Right atrium auricular region (tissue), 2 donors: Measurements from ENCODE around the gene NSUN3. TPM values are rescaled to one million over a fixed set of nuclear protein-coding genes. Genes with fewer than 3 reads are reported as not detected.
"Not testable (repeated sequence)": the region's sequence is repeated elsewhere in the genome, so short reads cannot be mapped to it uniquely, and the experiment has no call there.

Source experiments
- DNase-seq: peaks from one replicate; pipeline ENCODE4 v3.0.0-alpha.2; 2019; ENCODE audit warnings: low spot score
- H3K27ac ChIP-seq, 2 donors: fragments of 200-600 bp; sonication (generic); 1 replicate in 1 of 2; 2 replicates in 1 of 2; pipeline ENCODE4 v1.5.1; 2016 to 2019
- H3K27me3 ChIP-seq, 2 donors: fragments of 200-600 bp; sonication (generic); one replicate each; pipeline versions ENCODE4 v1.5.1 to v1.6.0; 2017 to 2019
- H3K36me3 ChIP-seq: fragments of 200-600 bp; sonication (generic); one replicate; pipeline ENCODE4 v1.5.1; 2016
- H3K4me1 ChIP-seq, 2 donors: fragments of 200-600 bp; sonication (generic); one replicate each; pipeline versions ENCODE4 v1.5.1 to v1.6.0; 2017 to 2019
- H3K4me3 ChIP-seq, 2 donors: fragments of 200-600 bp; sonication (generic); 1 replicate in 1 of 2; 2 replicates in 1 of 2; pipeline ENCODE4 v1.5.1; 2017 to 2019; ENCODE audit warnings: mild to moderate bottlenecking in 1 of 2, moderate library complexity in 1 of 2
- H3K9me3 ChIP-seq, 2 donors: fragments of 200-600 bp; sonication (generic); one replicate each; pipeline ENCODE4 v1.5.1; 2019
- CTCF ChIP-seq, 2 donors: fragments of 200-600 bp; sonication (generic); IDR thresholded peaks; one replicate each; pipeline ENCODE4 v1.5.1; 2019; ENCODE audit warnings: antibody characterized with exemption in 2 of 2
- total RNA-seq, 2 donors: library from RNA; depleted of rRNA; stranded (reverse); fragments of >200 nt; gene quantifications; one replicate each; pipeline ENCODE4 v1.1.0, GENCODE V29; 2016

NSUN3 gene
- total RNA-seq, 2 donors from 2014 or later, result 6.1 to 6.6 TPM

- Histone ChIP-seq H3K36me3 (peaks cover 19% of the 10 kb centered on the region), H3K4me1 (no peaks in the 10 kb centered on the region), H3K27ac (no peak overlapping the region), H3K4me3 (no peak overlapping the region), H3K9me3 (no peaks in the 10 kb centered on the region), H3K27me3 (no peaks in the 10 kb centered on the region)
- DNase-seq, result no peak
- TF ChIP-seq CTCF (IDR thresholded peaks at IDR 0.05), result no peak
Observed at GRCh38 chr3:94101860-94102259, 39.0 kb downstream of the NSUN3 start.

- Histone ChIP-seq H3K36me3 (peaks cover 14% of the 10 kb centered on the region), H3K4me3 (no peak overlapping the region), H3K27me3 (no peaks in the 10 kb centered on the region), H3K4me1 (no peaks in the 10 kb centered on the region), H3K27ac (no peak overlapping the region), H3K9me3 (no peaks in the 10 kb centered on the region)
- TF ChIP-seq CTCF (IDR thresholded peaks at IDR 0.05), result no peak
- no peak for DNase-seq
Observed at GRCh38 chr3:94106268-94106667, 43.4 kb downstream of the NSUN3 start.

- H3K36me3 ChIP-seq, result peaks cover 20% of the 10 kb centered on the region
- not testable (repeated sequence) for H3K4me3 ChIP-seq, H3K4me1 ChIP-seq, DNase-seq, H3K27me3 ChIP-seq, H3K27ac ChIP-seq, H3K9me3 ChIP-seq
Observed at GRCh38 chr3:94110232-94110631, 47.4 kb downstream of the NSUN3 start.

GRCh38 chr3:94110854-94111253 is 48.0 kb downstream of the NSUN3 start:
- DNase-seq, result no peak
- H3K27me3 ChIP-seq, result no peaks in the 10 kb centered on the region
- H3K27ac ChIP-seq, result no peak overlapping the region
- TF ChIP-seq CTCF (IDR thresholded peaks at IDR 0.05), result no peak
- peaks cover 15% of the 10 kb centered on the region for H3K36me3 ChIP-seq
- H3K4me1 ChIP-seq, result no peaks in the 10 kb centered on the region
- H3K4me3 ChIP-seq, result no peak overlapping the region
- no peaks in the 10 kb centered on the region for H3K9me3 ChIP-seq

- no peak for TF ChIP-seq CTCF (IDR thresholded peaks at IDR 0.05)
- Histone ChIP-seq H3K27ac (no peak overlapping the region), H3K27me3 (no peaks in the 10 kb centered on the region), H3K36me3 (peaks cover 12% of the 10 kb centered on the region), H3K4me3 (no peak overlapping the region), H3K4me1 (no peaks in the 10 kb centered on the region), H3K9me3 (no peaks in the 10 kb centered on the region)
- no peak for DNase-seq
Observed at GRCh38 chr3:94114666-94115065, 51.8 kb downstream of the NSUN3 start.

- DNase-seq, result no peak
- no peaks in the 10 kb centered on the region for H3K9me3 ChIP-seq
- no peaks in the 10 kb centered on the region for H3K27me3 ChIP-seq
- peaks cover 6% of the 10 kb centered on the region for H3K36me3 ChIP-seq
- H3K27ac ChIP-seq, result no peak overlapping the region
- H3K4me3 ChIP-seq, result no peak overlapping the region
- TF ChIP-seq CTCF (IDR thresholded peaks at IDR 0.05), result peak in 1 of 2 donors; percentile 49
- H3K4me1 ChIP-seq, result no peaks in the 10 kb centered on the region
Observed at GRCh38 chr3:94115482-94115881, 52.6 kb downstream of the NSUN3 start.
